Right ventricle myocardium inferior (tissue), 1 donor: ENCODE measurements around the gene GAS7. TPM values are rescaled to one million over a fixed set of nuclear protein-coding genes. Genes with fewer than 3 reads are reported as not detected.

ENCODE experiments used
- ATAC-seq: fragments of 200-7000 bp; cut with Tn5 transposase; one replicate; pipeline ENCODE4 v1.9.1; 2020; ENCODE audit warnings: mild to moderate bottlenecking, moderate library complexity
- DNase-seq: peaks from one replicate; pipeline ENCODE4 v3.0.0; 2021; ENCODE audit errors: missing footprints
- intact Hi-C: fragments of 100-400 bp; cut with DNase I; formaldehyde crosslinking; loops from one replicate; pipeline ENCODE4 v1.11.0; 2022
- long read RNA-seq: library from polyadenylated mRNA; unstranded; transcript quantifications from one replicate; pipeline ENCODE4 v2.0.0, GENCODE V29; 2021
- total RNA-seq: library from RNA; stranded (reverse); fragmentation: NEBNext Ultra II Directional; extraction: Animal tissue kit (Norgen Biotek cat#: 25700); gene quantifications from one replicate; pipeline ENCODE4 v1.2.1, GENCODE V29; 2021
- donor health status: DM: no; HTN: yes; CAD: no; lungs with severe emphysema.

The GAS7 gene
- total RNA-seq: 90.5 TPM
- long read RNA-seq, full-length matches to known transcripts: 16 of 31 reads
- long read RNA-seq, partial matches to known transcripts: 3 of 31 reads
- long read RNA-seq, other reads (novel, unspliced or antisense): 12 of 31 reads

- ATAC-seq (peak; percentile 73), DNase-seq (peak; percentile 90)
- intact Hi-C loops: no loop called here
Observed at GRCh38 chr17:10198509-10199249, at the start of gene GAS7. Gene GAS7, minus strand, starts transcription at chr17:10198606.

- ATAC-seq (no peak), DNase-seq (no peak)
- intact Hi-C loops: no loop called here
Observed at GRCh38 chr17:10247810-10248209, 49.4 kb upstream of the GAS7 start.

DNA sequence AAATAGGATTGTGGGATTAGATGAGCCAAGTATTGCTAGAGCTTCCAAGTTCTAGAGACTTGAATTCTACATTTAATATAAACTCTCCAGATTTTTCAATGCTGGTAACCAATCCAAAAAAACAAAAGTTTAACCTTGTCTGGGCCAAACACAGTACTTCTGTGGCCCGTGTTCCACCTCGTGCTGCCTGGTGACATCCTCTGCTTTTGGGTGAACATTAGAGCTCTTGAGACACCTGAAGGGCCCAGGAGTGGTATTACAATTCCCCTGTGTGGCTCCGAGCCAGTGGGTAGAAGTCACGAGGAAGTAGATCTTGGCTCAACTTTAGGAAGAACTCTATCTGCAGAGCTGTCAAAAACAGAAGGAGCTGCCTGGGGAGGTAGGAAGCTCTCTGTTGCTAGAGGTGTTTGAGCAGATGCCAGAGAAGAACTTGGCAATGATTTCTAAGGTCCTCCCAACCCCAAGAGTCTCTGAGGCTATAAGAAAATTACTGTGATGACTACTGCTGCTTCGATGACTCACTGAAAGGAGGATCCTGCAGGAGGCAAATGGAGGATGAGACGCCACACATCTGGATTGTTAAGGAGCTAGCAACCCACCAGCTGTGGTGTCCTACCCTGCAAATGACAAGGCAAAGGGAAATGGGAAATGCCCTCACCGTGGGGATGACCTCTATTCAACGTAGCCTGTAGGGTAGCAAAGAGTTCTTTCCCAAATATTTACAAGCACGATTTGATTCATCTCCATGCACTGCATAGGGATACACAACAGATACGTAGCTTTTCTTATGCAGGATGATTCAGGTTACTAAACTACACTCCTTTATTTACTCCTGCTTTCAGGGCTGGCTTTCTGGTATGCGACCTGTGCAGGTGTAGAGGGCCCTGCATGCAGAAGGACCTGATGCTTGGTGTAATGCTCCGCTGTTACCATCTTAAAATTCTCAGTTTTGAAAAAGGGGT lies 45.8 kb upstream of the GAS7 start:
- no peak for DNase-seq
- ATAC-seq: peak; percentile 72

DNA sequence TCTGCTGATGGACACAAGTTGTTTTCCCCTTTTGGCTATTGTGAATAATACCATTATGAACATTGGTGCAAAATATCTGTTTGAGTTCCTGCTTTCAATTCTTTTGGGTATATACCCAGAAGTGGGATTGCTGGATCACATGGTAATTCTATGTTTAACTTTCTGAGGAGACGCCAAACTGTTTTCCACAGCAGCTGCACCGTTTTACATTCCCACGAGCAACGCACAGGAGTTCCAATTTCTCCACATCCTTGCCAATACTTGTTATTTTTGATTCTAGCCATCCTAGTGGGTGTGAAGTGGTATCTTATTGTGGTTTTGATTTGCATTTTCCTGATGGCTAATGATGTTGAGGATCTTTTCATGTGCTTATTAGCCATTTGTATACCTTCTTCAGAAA lies 43.4 kb upstream of the GAS7 start:
- intact Hi-C loops: no loop called here
- no peak for ATAC-seq

More for the DNA sequence above, 45.8 kb upstream of the GAS7 start:
- intact Hi-C loops: no loop called here

DNA sequence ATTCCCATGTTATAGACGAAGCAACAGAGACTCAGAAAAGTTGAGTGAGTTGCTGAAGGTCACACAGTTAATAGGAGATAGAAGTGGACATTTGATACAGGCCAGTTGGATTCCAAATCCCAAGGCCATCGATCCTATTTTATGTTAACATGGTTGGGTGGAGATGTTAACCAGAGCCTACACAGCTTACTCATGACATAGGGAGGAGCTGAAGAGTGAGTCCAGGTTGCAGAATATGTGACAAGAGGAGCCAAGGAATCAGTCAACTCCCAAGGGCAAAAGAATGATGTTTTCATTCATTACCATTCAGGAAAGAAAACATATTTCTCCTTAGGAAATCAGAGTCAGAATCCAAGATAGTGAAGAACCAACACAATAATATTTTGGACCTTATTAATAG lies 40.3 kb upstream of the GAS7 start:
- no peak for ATAC-seq
- intact Hi-C loops: no loop called here
- DNase-seq: no peak

More for the DNA sequence above, 43.4 kb upstream of the GAS7 start:
- no peak for DNase-seq

- ATAC-seq (no peak), DNase-seq (no peak)
- intact Hi-C loops: no loop called here
Observed at GRCh38 chr17:10234033-10234432, 35.6 kb upstream of the GAS7 start.

DNA sequence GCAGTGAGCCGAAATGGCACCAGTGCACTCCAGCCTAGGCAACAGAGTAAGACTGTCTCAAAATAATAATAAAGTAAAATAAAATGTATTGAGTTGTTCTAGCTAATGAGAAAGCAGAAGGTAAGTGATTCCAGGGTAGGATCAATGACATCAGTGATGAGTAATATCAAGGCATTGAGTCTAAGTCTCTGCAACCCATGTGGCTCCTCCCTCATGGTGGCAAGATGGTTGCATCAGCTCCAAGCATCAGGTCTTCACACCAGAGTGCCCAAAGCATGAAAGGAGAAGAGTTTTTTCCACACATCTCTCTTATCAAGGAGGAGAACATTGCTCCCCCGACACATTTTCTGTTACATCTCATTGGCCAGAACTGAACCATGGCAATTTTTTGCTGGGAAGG lies 34.8 kb upstream of the GAS7 start:
- intact Hi-C loops: no loop called here
- no peak for ATAC-seq
- DNase-seq: no peak

- no peak for DNase-seq
- no peak for ATAC-seq
- intact Hi-C loops: loop anchor here (5.0 kb wide), 1 partner anchor 307 kb away; no protein-coding TSS in a partner anchor
Observed at GRCh38 chr17:10229181-10229580, 30.8 kb upstream of the GAS7 start.

DNA sequence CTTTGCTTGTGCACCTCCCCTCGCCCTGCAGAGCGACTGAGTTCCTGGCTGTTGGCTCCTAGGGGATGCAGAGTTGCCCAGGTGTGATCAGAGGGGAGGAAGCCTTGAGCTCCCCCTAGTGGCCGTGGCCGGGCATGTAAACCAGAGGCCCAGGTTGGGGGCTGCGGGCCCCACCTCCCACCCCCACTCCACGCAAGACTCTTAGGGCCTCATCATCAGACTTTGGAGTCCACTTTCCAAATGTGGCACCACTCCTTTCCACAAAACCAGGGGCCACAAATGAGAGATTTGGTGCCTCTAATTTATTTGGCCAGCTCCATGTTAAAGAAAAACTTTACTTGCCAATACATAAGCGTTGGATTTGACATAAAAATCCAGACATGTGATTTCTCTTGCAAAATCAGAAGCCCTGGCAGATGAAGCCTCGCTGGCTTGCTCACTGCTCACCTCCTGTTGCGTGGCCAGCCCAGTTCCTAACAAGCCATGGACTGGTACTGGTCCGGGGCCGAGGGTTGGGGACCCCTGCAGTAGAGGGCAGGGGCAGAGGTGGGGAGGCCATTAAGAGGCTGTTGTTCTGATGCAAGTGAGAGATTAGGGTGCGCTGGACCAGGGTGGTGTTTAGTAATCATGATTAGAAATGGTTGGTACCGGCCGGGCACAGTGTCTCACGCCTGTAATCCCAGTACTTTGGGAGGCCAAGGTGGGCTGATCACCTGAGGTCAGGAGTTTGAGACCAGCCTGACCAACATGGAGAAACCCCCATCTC lies 28.7 kb upstream of the GAS7 start:
- intact Hi-C loops: loop anchor here (1.0 to 5.0 kb wide), 2 partner anchors 262 to 305 kb away; no protein-coding TSS in a partner anchor
- ATAC-seq (peak; percentile 74), DNase-seq (peak; percentile 87)

GRCh38 chr17:10224582-10225195 lies 26.3 kb upstream of the GAS7 start:
- DNase-seq (no peak), ATAC-seq (no peak)
- intact Hi-C loops: loop anchor here (5.0 kb wide), 1 partner anchor 302 kb away; no protein-coding TSS in a partner anchor

DNA sequence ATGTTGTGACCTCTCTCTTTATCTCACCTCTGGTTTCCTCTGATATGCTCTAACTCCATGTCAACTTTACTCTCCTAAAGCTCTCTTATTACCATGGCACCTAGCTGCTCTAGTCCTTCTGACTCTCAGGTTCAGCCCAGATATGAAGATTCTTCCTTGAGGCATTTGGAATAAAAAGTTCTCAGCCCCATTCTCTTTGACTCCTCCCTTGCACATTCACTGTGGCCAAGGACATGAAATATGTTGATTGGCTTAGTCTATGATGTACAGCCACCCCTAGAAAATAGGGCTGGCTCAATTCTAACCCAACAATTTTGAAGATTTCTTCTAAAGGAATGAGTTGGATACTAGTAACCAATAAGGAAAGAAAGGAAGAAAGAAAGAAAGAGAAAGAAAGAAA lies 20.8 kb upstream of the GAS7 start:
- intact Hi-C loops: no loop called here
- ATAC-seq (no peak), DNase-seq (no peak)

- no peak for ATAC-seq
- DNase-seq: no peak
- intact Hi-C loops: no loop called here
Observed at GRCh38 chr17:10217916-10218315, 19.5 kb upstream of the GAS7 start.

DNA sequence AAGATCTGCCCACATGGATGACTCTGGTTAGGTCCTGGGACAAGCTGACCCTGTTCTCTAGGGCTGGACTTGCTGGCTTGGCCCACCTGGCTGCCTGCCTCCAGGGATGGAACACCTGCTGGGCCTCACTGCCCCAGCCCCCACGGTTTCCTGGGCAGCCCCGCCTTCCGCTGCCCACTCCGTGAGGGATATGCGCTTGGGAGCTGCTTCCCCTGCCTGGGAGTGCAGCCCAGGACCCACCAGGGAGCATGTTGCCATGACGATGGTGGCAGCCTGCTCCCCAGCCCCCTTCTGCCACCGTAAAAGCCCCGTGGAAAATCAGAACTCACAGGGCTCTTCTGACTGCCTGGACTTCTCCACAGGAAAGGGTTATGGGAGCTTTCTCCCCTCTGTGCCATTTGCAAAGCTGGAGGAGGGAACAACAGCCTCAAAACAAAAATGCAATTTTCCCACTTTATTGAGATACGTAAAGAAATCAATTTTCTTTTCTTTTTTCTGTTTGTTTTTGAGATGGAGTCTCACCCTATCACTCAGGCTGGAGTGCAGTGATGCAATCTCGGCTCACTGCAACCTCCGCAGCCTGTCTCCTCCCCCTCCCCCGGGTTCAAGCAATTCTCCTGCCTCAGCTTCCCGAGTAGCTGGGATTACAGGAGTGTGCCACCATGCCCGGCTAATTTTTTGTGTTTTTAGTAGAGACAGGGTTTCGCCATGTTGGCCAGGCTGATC lies 18.0 kb upstream of the GAS7 start:
- no peak for ATAC-seq
- intact Hi-C loops: no loop called here
- no peak for DNase-seq

- intact Hi-C loops: no loop called here
- no peak for DNase-seq
- ATAC-seq: no peak
Observed at GRCh38 chr17:10215286-10215685, 16.9 kb upstream of the GAS7 start.

- DNase-seq (no peak), ATAC-seq (no peak)
- intact Hi-C loops: no loop called here
Observed at GRCh38 chr17:10211666-10212065, 13.3 kb upstream of the GAS7 start.

GRCh38 chr17:10210151-10210574 lies 11.8 kb upstream of the GAS7 start:
- no peak for DNase-seq
- intact Hi-C loops: no loop called here
- peak; percentile 65 for ATAC-seq

DNA sequence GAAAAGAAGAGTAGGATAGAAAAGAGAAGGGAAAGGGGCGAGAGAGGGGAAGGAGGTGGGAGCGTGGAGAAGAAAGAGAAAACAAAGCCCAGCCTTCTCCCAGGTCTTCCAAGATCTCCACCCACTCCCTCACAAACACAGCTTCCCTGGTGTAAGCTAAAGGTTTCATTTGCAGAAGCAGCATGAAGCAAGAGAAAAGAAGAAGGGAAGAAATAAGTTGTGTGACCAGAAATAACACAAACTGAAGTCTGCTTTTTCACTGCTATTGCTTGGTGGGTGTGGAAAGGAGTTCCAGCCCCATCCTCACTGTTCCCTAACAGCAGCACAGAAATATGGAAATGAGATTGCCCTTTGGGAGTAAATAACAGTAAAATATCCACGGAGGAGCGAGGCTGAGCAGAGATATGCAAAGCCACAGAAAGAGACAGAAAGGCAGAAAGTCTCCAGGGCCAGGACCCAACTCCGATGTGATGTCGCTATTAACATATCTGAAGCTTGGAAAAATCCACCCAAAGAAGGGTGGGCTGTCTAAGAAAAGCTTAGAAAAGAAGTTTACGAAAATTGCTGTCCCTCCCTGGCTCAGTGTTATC lies 10.3 kb upstream of the GAS7 start:
- no peak for ATAC-seq
- DNase-seq: no peak
- intact Hi-C loops: no loop called here
